Measurements from ENCODE around the gene FN1.
A peak's percentile ranks its signal among the peaks of the same experiment; 100 is the strongest.

Gene FN1

GRCh38 chr2:215364157-215365155, 71.4 kb downstream of the FN1 start:
- no peak overlapping the region for H3K4me3 ChIP-seq (ENCODE audit: low read depth, low read length)
- H3K27ac ChIP-seq: peak overlapping the region; percentile 21
- no peak for DNase-seq
- in situ Hi-C loops (cut with HindIII; ENCODE audit: low pct_ligation_motif_present, low sequenced_read_pairs): no loop called here
- no peaks in the 10 kb centered on the region for H3K27me3 ChIP-seq (replicated peaks)
- no peak for TF ChIP-seq CTCF (IDR thresholded peaks at IDR 0.05; ENCODE audit: low read depth, low read length, missing control alignments)
- peaks cover 92% of the 10 kb centered on the region for H3K36me3 ChIP-seq (replicated peaks)

- TF ChIP-seq CTCF (IDR thresholded peaks at IDR 0.05; ENCODE audit: low read depth, low read length, missing control alignments): no peak
- H3K27ac ChIP-seq: peak overlapping the region; percentile 21
- no peaks in the 10 kb centered on the region for H3K27me3 ChIP-seq (replicated peaks)
- in situ Hi-C loops (cut with HindIII; ENCODE audit: low pct_ligation_motif_present, low sequenced_read_pairs): no loop called here
- DNase-seq: no peak
- H3K36me3 ChIP-seq (replicated peaks): peaks cover 92% of the 10 kb centered on the region
- H3K4me3 ChIP-seq (ENCODE audit: low read depth, low read length): no peak overlapping the region
Observed at GRCh38 chr2:215363461-215364156, 72.3 kb downstream of the FN1 start.

GRCh38 chr2:215363039-215363438, 72.8 kb downstream of the FN1 start:
- no peak for TF ChIP-seq CTCF (IDR thresholded peaks at IDR 0.05; ENCODE audit: low read depth, low read length, missing control alignments)
- peaks cover 86% of the 10 kb centered on the region for H3K36me3 ChIP-seq (replicated peaks)
- H3K27ac ChIP-seq: no peak overlapping the region
- DNase-seq: no peak
- in situ Hi-C loops (cut with HindIII; ENCODE audit: low pct_ligation_motif_present, low sequenced_read_pairs): no loop called here
- H3K27me3 ChIP-seq (replicated peaks): no peaks in the 10 kb centered on the region
- H3K4me3 ChIP-seq (ENCODE audit: low read depth, low read length): no peak overlapping the region

GRCh38 chr2:215362562-215362904, 73.3 kb downstream of the FN1 start:
- H3K36me3 ChIP-seq (replicated peaks): peaks cover 81% of the 10 kb centered on the region

GRCh38 chr2:215361876-215362561, 73.8 kb downstream of the FN1 start:
- in situ Hi-C loops (cut with HindIII; ENCODE audit: low pct_ligation_motif_present, low sequenced_read_pairs): no loop called here
- Histone ChIP-seq H3K4me3 (ENCODE audit: low read depth, low read length) (no peak overlapping the region), H3K27ac (no peak overlapping the region)

More at GRCh38 chr2:215362562-215362904, 73.3 kb downstream of the FN1 start:
- Histone ChIP-seq H3K4me3 (ENCODE audit: low read depth, low read length) (no peak overlapping the region), H3K27ac (no peak overlapping the region), H3K27me3 (replicated peaks) (no peaks in the 10 kb centered on the region)
- no peak for TF ChIP-seq CTCF (IDR thresholded peaks at IDR 0.05; ENCODE audit: low read depth, low read length, missing control alignments)
- no peak for DNase-seq
- in situ Hi-C loops (cut with HindIII; ENCODE audit: low pct_ligation_motif_present, low sequenced_read_pairs): no loop called here

More at GRCh38 chr2:215361876-215362561, 73.8 kb downstream of the FN1 start:
- Histone ChIP-seq H3K36me3 (replicated peaks) (peaks cover 76% of the 10 kb centered on the region), H3K27me3 (replicated peaks) (no peaks in the 10 kb centered on the region)
- peak; percentile 49 for DNase-seq
- TF ChIP-seq CTCF (IDR thresholded peaks at IDR 0.05; ENCODE audit: low read depth, low read length, missing control alignments): no peak

Data from brain microvascular endothelial cell (primary cell).